CD4-positive, alpha-beta T cell (primary cell): ENCODE measurements around the gene TAF5L. TPM values are rescaled to one million over a fixed set of nuclear protein-coding genes. Genes with fewer than 3 reads are reported as not detected.

Experiments used
- ATAC-seq: fragments of 200-7000 bp; cut with Tn5 transposase; one replicate; pipeline ENCODE4 v1.10.0; 2022; ENCODE audit warnings: mild to moderate bottlenecking; ENCODE audit not compliant: poor library complexity
- CTCF ChIA-PET: fragments of 350-600 bp; sonication (Branson Sonifier 250); formaldehyde crosslinking; loops from one replicate; lab custom pipeline; 2021; ENCODE audit warnings: antibody characterized with exemption, inconsistent platforms; lab: Charles Lee
- POLR2A ChIA-PET: fragments of 350-600 bp; sonication (Branson Sonifier 250); formaldehyde crosslinking; loops from one replicate; lab custom pipeline; 2021; ENCODE audit warnings: antibody characterized with exemption, inconsistent platforms; lab: Charles Lee
- DNase-seq, 14 experiments: peaks; one replicate each; pipeline ENCODE4 v3.0.0-alpha.2; 2013 to 2020; ENCODE audit warnings: mixed read lengths in 2 of 14
- H3K27ac ChIP-seq, 2 donors: one replicate each; pipeline versions ENCODE4 v1.5.1 to v1.7.0; 2013; ENCODE audit warnings: low read length in 2 of 2, low read depth in 1 of 2, mild to moderate bottlenecking in 1 of 2
- H3K27me3 ChIP-seq, 2 experiments: 1 replicate in 1 of 2; 2 replicates in 1 of 2; pipeline versions ENCODE4 v1.6.1 to v1.7.0; 2013; ENCODE audit warnings: low read length in 2 of 2, control low read depth in 1 of 2, mild to moderate bottlenecking in 1 of 2, moderate library complexity in 1 of 2; ENCODE audit not compliant: insufficient read depth in 2 of 2, control insufficient read depth in 1 of 2
- H3K36me3 ChIP-seq: one replicate; pipeline ENCODE4 v1.6.1; 2013; ENCODE audit warnings: low read length, control low read depth; ENCODE audit not compliant: insufficient read depth
- H3K4me1 ChIP-seq: one replicate; pipeline ENCODE4 v1.6.1; 2013; ENCODE audit warnings: low read length, control low read depth; ENCODE audit not compliant: insufficient read depth
- H3K4me3 ChIP-seq: one replicate; pipeline ENCODE4 v1.5.1; 2013; ENCODE audit warnings: mild to moderate bottlenecking, low read length, moderate library complexity
- H3K9me3 ChIP-seq, 2 experiments: 1 replicate in 1 of 2; 2 replicates in 1 of 2; pipeline versions ENCODE4 v1.6.1 to v1.7.0; 2013; ENCODE audit warnings: low read length in 2 of 2, mild to moderate bottlenecking in 2 of 2, control low read depth in 1 of 2, moderate library complexity in 1 of 2; ENCODE audit not compliant: control insufficient read depth in 1 of 2, insufficient read depth in 1 of 2
- H3K27ac Mint-ChIP-seq: one replicate; pipeline ENCODE4 v1.8.0; 2020; ENCODE audit warnings: mixed read lengths
- H3K27me3 Mint-ChIP-seq: one replicate; pipeline ENCODE4 v1.8.0; 2021; ENCODE audit warnings: mixed read lengths
- H3K36me3 Mint-ChIP-seq: one replicate; pipeline ENCODE4 v1.8.0; 2021; ENCODE audit warnings: low read depth, mixed read lengths
- H3K4me1 Mint-ChIP-seq: one replicate; pipeline ENCODE4 v1.8.0; 2021; ENCODE audit warnings: low read depth, mixed read lengths
- H3K4me3 Mint-ChIP-seq: one replicate; pipeline ENCODE4 v1.8.0; 2020; ENCODE audit warnings: mild to moderate bottlenecking, mixed read lengths
- H3K9me3 Mint-ChIP-seq: one replicate; pipeline ENCODE4 v1.8.0; 2020; ENCODE audit warnings: mixed read lengths
- CTCF ChIP-seq: fragments of 200-600 bp; IDR thresholded peaks from one replicate; pipeline ENCODE4 v1.8.0; 2022; ENCODE audit warnings: antibody characterized with exemption, mild to moderate bottlenecking
- intact Hi-C, 2 experiments: fragments of 100-400 bp; cut with DNase I in 1 of 2; cut with micrococcal nuclease in 1 of 2; formaldehyde crosslinking; loops; one replicate each; pipeline versions ENCODE4 v1.15.1 to v1.9.0; 2023 to 2025; cut with DNase I, micrococcal nuclease
- total RNA-seq, 174 experiments: library from RNA in 2 of 174; stranded (reverse) in 2 of 174; gene quantifications; one replicate each; pipeline ENCODE4 v1.2.3 and lab custom pipeline; 2021 to 2026

Gene TAF5L
- total RNA-seq, 2 experiments from 2014 or later, result 19.5 to 21.9 TPM

GRCh38 chr1:229594227-229595008 is 31.5 kb downstream of the TAF5L start:
- peaks cover 38% of the 10 kb centered on the region for H3K36me3 ChIP-seq
- intact Hi-C loops, result no loop called here

DNA sequence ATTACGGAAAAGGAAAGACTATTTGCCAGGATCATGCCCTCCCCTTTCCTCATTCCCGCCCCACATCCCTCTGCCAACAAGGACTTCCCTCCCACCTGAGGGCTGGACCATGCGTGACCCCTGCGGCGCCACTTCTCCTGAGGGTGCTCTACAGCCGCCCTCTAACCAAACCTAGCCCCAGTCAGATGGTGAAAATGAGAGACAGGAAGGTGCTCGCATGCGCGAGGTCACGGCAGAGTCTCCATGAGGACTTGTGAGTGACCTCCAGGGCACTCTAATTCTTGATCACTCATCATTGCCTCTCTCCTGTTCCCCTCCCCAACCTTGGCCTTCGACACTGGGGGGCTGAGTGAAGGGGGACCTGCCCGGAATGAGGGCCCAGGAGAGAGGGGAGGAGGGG is 32.1 kb downstream of the TAF5L start:
- H3K27me3 ChIP-seq, result no peaks in the 10 kb centered on the region
- POLR2A ChIA-PET, result no interaction called here
- intact Hi-C loops, result no loop called here
- Mint-ChIP-seq H3K4me3 (no peak overlapping the region), H3K4me1 (no peaks in the 10 kb centered on the region), H3K27me3 (no peaks in the 10 kb centered on the region), H3K27ac (no peak overlapping the region), H3K36me3 (peaks cover 54% of the 10 kb centered on the region), H3K9me3 (no peaks in the 10 kb centered on the region)
- no peaks in the 10 kb centered on the region for H3K4me1 ChIP-seq
- ATAC-seq (no peak), DNase-seq (no peak)
- H3K9me3 ChIP-seq, result no peaks in the 10 kb centered on the region
- no peak overlapping the region for H3K4me3 ChIP-seq
- H3K27ac ChIP-seq, result no peak overlapping the region
- TF ChIP-seq CTCF, result no peak
- H3K36me3 ChIP-seq, result peaks cover 38% of the 10 kb centered on the region
- CTCF ChIA-PET, result no interaction called here

More at GRCh38 chr1:229594227-229595008, 31.5 kb downstream of the TAF5L start:
- no peak overlapping the region for H3K27ac ChIP-seq
- H3K4me3 ChIP-seq, result no peak overlapping the region
- H3K27ac Mint-ChIP-seq, result no peak overlapping the region
- no peak for DNase-seq
- POLR2A ChIA-PET, result no interaction called here
- H3K4me1 ChIP-seq, result no peaks in the 10 kb centered on the region
- no peaks in the 10 kb centered on the region for H3K27me3 ChIP-seq
- no peak overlapping the region for H3K4me3 Mint-ChIP-seq
- no peak for ATAC-seq
- no peaks in the 10 kb centered on the region for H3K4me1 Mint-ChIP-seq
- peaks cover 58% of the 10 kb centered on the region for H3K36me3 Mint-ChIP-seq
- TF ChIP-seq CTCF, result no peak
- H3K9me3 ChIP-seq, result no peaks in the 10 kb centered on the region
- H3K9me3 Mint-ChIP-seq, result no peaks in the 10 kb centered on the region
- no peaks in the 10 kb centered on the region for H3K27me3 Mint-ChIP-seq
- CTCF ChIA-PET, result no interaction called here

- Mint-ChIP-seq H3K36me3 (peaks cover 25% of the 10 kb centered on the region), H3K4me3 (no peak overlapping the region), H3K9me3 (no peaks in the 10 kb centered on the region), H3K27ac (no peak overlapping the region), H3K4me1 (no peaks in the 10 kb centered on the region), H3K27me3 (no peaks in the 10 kb centered on the region)
- ChIA-PET POLR2A (no interaction called here), CTCF (no interaction called here)
- Histone ChIP-seq H3K4me3 (no peak overlapping the region), H3K36me3 (peaks cover 25% of the 10 kb centered on the region), H3K27me3 (no peaks in the 10 kb centered on the region), H3K9me3 (no peaks in the 10 kb centered on the region), H3K27ac (no peak overlapping the region), H3K4me1 (no peaks in the 10 kb centered on the region)
- intact Hi-C loops, result no loop called here
- ATAC-seq (no peak), DNase-seq (no peak)
- no peak for TF ChIP-seq CTCF
Observed at GRCh38 chr1:229590119-229590518, 35.8 kb downstream of the TAF5L start.
